Measurements from ENCODE around the gene NVL. TPM values are rescaled to one million over a fixed set of nuclear protein-coding genes. Genes with fewer than 3 reads are reported as not detected.

NVL gene
- total RNA-seq, 2 experiments from 2014 or later = 37.7 to 40.4 TPM

DNA sequence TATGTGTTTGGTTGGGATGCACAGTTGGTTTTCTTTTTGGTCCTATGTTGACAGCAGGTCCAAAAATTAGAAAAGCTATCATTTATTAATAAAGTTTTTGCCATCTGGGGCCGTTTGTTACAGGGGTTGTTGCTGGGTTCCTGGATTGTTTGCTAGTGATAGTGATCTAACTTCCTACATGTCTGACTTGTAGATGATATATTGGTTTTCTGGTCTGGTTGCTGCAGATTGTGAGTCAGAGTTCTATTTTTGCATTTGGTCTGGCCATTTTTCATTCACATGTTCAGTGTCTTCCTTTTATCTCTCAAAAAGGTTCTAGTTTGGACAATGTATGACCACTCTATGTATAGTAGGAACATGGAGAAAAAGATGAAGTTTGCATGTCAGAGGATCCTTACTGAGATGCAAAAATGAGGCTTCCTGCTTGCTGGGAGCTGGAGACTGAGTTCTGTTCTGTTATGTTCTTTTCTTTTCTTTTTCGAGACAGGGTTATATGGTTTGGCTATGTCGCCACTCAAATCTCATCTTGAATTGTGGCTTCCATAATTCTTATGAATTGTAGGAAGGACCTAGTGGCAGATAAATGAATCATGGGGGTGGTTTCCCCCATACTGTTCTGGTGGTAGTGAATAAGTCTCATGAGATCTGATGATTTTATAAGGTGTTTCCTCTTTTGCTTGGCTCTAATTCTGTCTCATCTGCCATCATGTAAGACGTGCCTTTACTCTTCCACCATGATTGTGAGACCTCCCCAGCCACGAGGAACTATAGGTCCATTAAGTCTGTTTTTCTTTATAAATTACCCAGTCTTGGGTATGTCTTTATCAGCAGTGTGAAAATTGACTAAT is 4.2 kb upstream of the NVL start:
- no peak for ATAC-seq
- H3K9me3 Mint-ChIP-seq = no peaks in the 10 kb centered on the region
- CTCF ChIA-PET = interaction anchor here (0.6 to 3.9 kb wide), 23 partner anchors 9 to 283 kb away, joined by 3 to 33 read pairs (median 3); no protein-coding TSS in a partner anchor
- DNase-seq = no peak
- peak overlapping the region; percentile 85 for H3K27ac Mint-ChIP-seq
- POLR2A ChIA-PET = interaction anchor here (0.6 to 1.4 kb wide), 5 partner anchors 17 to 1872 kb away, joined by 3 to 7 read pairs (median 3); partner anchors contain the start of gene FBXO28
- H3K36me3 Mint-ChIP-seq (ENCODE audit: low read depth) = no peaks in the 10 kb centered on the region
- TF ChIP-seq CTCF (IDR thresholded peaks at IDR 0.05) = no peak
- peak overlapping the region; percentile 2 for H3K4me3 Mint-ChIP-seq
- peaks cover 25% of the 10 kb centered on the region for H3K4me1 Mint-ChIP-seq (ENCODE audit: low read depth)
- no peaks in the 10 kb centered on the region for H3K27me3 Mint-ChIP-seq
- intact Hi-C loops (cut with micrococcal nuclease) = loop anchor here (1.0 to 10.0 kb wide), 2 partner anchors 218 to 629 kb away; no protein-coding TSS in a partner anchor

GRCh38 chr1:224333309-224333926 is 3.4 kb upstream of the NVL start:
- Mint-ChIP-seq H3K27me3 (no peaks in the 10 kb centered on the region), H3K4me1 (ENCODE audit: low read depth) (peaks cover 29% of the 10 kb centered on the region), H3K36me3 (ENCODE audit: low read depth) (no peaks in the 10 kb centered on the region), H3K4me3 (peak overlapping the region; percentile 26), H3K27ac (peak overlapping the region; percentile 85), H3K9me3 (no peaks in the 10 kb centered on the region)
- DNase-seq (peak; percentile 39), ATAC-seq (peak; percentile 46)
- intact Hi-C loops (cut with micrococcal nuclease) = loop anchor here (1.0 to 10.0 kb wide), 2 partner anchors 217 to 629 kb away; no protein-coding TSS in a partner anchor
- POLR2A ChIA-PET = interaction anchor here (0.9 to 1.4 kb wide), 4 partner anchors 18 to 219 kb away, joined by 3 to 7 read pairs (median 3); partner anchors contain the start of gene FBXO28
- peak; percentile 76 for TF ChIP-seq CTCF (IDR thresholded peaks at IDR 0.05)
- CTCF ChIA-PET = interaction anchor here (0.6 to 3.9 kb wide), 21 partner anchors 10 to 283 kb away, joined by 3 to 33 read pairs (median 4); no protein-coding TSS in a partner anchor

DNA sequence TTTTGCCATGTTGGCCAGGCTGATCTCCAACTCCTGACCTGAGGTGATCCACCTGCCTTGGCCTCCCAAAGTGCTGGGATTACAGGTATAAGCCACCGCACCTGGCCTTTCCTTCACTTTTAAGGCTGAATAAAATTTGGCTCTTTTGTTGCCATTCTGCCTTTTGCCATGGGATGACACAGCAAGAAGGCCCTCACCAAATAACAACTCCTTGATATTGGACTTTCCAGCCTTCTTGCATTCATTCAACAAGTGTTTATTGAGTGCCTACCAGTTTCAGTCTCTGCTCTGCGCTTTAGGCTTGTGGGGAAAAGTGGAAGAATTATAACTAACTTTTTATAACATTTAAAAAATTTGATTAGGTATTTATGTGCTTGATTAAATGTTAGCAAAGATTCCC is 1.9 kb upstream of the NVL start:
- intact Hi-C loops (cut with micrococcal nuclease) = loop anchor here (10.0 kb wide), 1 partner anchor 627 kb away; no protein-coding TSS in a partner anchor
- DNase-seq = no peak
- H3K36me3 Mint-ChIP-seq (ENCODE audit: low read depth) = no peaks in the 10 kb centered on the region
- no peak for TF ChIP-seq CTCF (IDR thresholded peaks at IDR 0.05)
- no peak overlapping the region for H3K27ac Mint-ChIP-seq
- H3K27me3 Mint-ChIP-seq = no peaks in the 10 kb centered on the region
- peaks cover 37% of the 10 kb centered on the region for H3K4me1 Mint-ChIP-seq (ENCODE audit: low read depth)
- ChIA-PET CTCF (interaction anchor here (3.9 kb wide), 1 partner anchor 215 kb away, joined by 33 read pairs; no protein-coding TSS in a partner anchor), POLR2A (no interaction called here)
- H3K4me3 Mint-ChIP-seq = no peak overlapping the region
- ATAC-seq = no peak
- no peaks in the 10 kb centered on the region for H3K9me3 Mint-ChIP-seq

- H3K36me3 Mint-ChIP-seq (ENCODE audit: low read depth) = no peaks in the 10 kb centered on the region
- TF ChIP-seq CTCF (IDR thresholded peaks at IDR 0.05) = no peak
- no peak overlapping the region for H3K27ac Mint-ChIP-seq
- no peaks in the 10 kb centered on the region for H3K9me3 Mint-ChIP-seq
- peak overlapping the region; percentile 88 for H3K4me3 Mint-ChIP-seq
- ChIA-PET POLR2A (no interaction called here), CTCF (interaction anchor here (3.9 kb wide), 1 partner anchor 215 kb away, joined by 33 read pairs; no protein-coding TSS in a partner anchor)
- no peak for ATAC-seq
- intact Hi-C loops (cut with micrococcal nuclease) = loop anchor here (10.0 kb wide), 1 partner anchor 627 kb away; no protein-coding TSS in a partner anchor
- no peak for DNase-seq
- no peaks in the 10 kb centered on the region for H3K27me3 Mint-ChIP-seq
- peaks cover 37% of the 10 kb centered on the region for H3K4me1 Mint-ChIP-seq (ENCODE audit: low read depth)
Measured at GRCh38 chr1:224331326-224331725, 1.4 kb upstream of the NVL start.
